Measurements from ENCODE around the gene CUBN.
"Not testable (repeated sequence)": the region's sequence is repeated elsewhere in the genome, so short reads cannot be mapped to it uniquely, and the experiment has no call there.

CUBN gene

GRCh38 chr10:16828114-16828568 is 301.5 kb downstream of the CUBN start:
- Histone ChIP-seq H2BK15ac (replicated peaks; ENCODE audit: low read depth) (no peak overlapping the region), H2BK120ac (ENCODE audit: low read depth, low read length) (no peak overlapping the region), H3K9ac (ENCODE audit: low read length) (no peak overlapping the region), H3K27me3 (ENCODE audit: insufficient read depth, low read length, poor library complexity) (no peaks in the 10 kb centered on the region), H3K4me3 (ENCODE audit: low read length) (no peak overlapping the region), H3K36me3 (ENCODE audit: control insufficient read depth, insufficient read depth, low read length) (no peaks in the 10 kb centered on the region), H3K23ac (ENCODE audit: low read length) (no peak overlapping the region), H3K4me2 (ENCODE audit: low read length) (no peak overlapping the region), H3K27ac (ENCODE audit: low read depth, low read length) (no peak overlapping the region), H3K4me1 (ENCODE audit: control insufficient read depth, low read depth, low read length) (no peaks in the 10 kb centered on the region), H3K79me2 (ENCODE audit: control insufficient read depth, insufficient read depth, low read length) (no peaks in the 10 kb centered on the region), H2BK5ac (ENCODE audit: low read length) (no peak overlapping the region), H2AK5ac (ENCODE audit: low read length) (no peak overlapping the region), H4K8ac (ENCODE audit: low read depth, low read length) (no peak overlapping the region), H3K56ac (ENCODE audit: low read length) (no peak overlapping the region), H3K4ac (ENCODE audit: low read depth, low read length) (no peak overlapping the region), H4K5ac (ENCODE audit: low read length) (no peak overlapping the region), H3K18ac (ENCODE audit: low read length) (no peak overlapping the region), H3K79me1 (ENCODE audit: low read length) (no peaks in the 10 kb centered on the region)
- WGBS (ENCODE audit: extremely low coverage, insufficient coverage, low lambda C conversion rate): no CpG with 5 or more reads among the region's 11 CpGs
- peak; percentile 87 for DNase-seq

- not testable (repeated sequence) for H3K9ac ChIP-seq (ENCODE audit: low read length); H2BK120ac ChIP-seq (ENCODE audit: low read depth, low read length)
Measured at GRCh38 chr10:16827474-16827873, 302.1 kb downstream of the CUBN start.

GRCh38 chr10:16822726-16823360 is 306.8 kb downstream of the CUBN start:
- H3K4ac ChIP-seq (ENCODE audit: low read depth, low read length): no peak overlapping the region
- no peak overlapping the region for H2BK15ac ChIP-seq (replicated peaks; ENCODE audit: low read depth)
- no peak overlapping the region for H3K27ac ChIP-seq (ENCODE audit: low read depth, low read length)
- H3K23ac ChIP-seq (ENCODE audit: low read length): no peak overlapping the region
- H3K79me2 ChIP-seq (ENCODE audit: control insufficient read depth, insufficient read depth, low read length): no peaks in the 10 kb centered on the region
- H4K8ac ChIP-seq (ENCODE audit: low read depth, low read length): no peak overlapping the region
- no peak overlapping the region for H3K4me3 ChIP-seq (ENCODE audit: low read length)
- no peak overlapping the region for H2BK120ac ChIP-seq (ENCODE audit: low read depth, low read length)
- H3K79me1 ChIP-seq (ENCODE audit: low read length): no peaks in the 10 kb centered on the region
- H3K4me2 ChIP-seq (ENCODE audit: low read length): no peak overlapping the region
- no CpG with 5 or more reads among the region's 4 CpGs for WGBS (ENCODE audit: extremely low coverage, insufficient coverage, low lambda C conversion rate)
- no peak overlapping the region for H2AK5ac ChIP-seq (ENCODE audit: low read length)
- H3K56ac ChIP-seq (ENCODE audit: low read length): no peak overlapping the region
- no peak overlapping the region for H2BK5ac ChIP-seq (ENCODE audit: low read length)
- peak; percentile 29 for DNase-seq
- H4K5ac ChIP-seq (ENCODE audit: low read length): no peak overlapping the region
- H3K36me3 ChIP-seq (ENCODE audit: control insufficient read depth, insufficient read depth, low read length): no peaks in the 10 kb centered on the region
- H3K4me1 ChIP-seq (ENCODE audit: control insufficient read depth, low read depth, low read length): no peaks in the 10 kb centered on the region
- no peak overlapping the region for H3K9ac ChIP-seq (ENCODE audit: low read length)
- H3K18ac ChIP-seq (ENCODE audit: low read length): no peak overlapping the region
- H3K27me3 ChIP-seq (ENCODE audit: insufficient read depth, low read length, poor library complexity): no peaks in the 10 kb centered on the region

More at GRCh38 chr10:16827474-16827873, 302.1 kb downstream of the CUBN start:
- H3K79me1 ChIP-seq (ENCODE audit: low read length); H3K4me1 ChIP-seq (ENCODE audit: control insufficient read depth, low read depth, low read length); H3K4ac ChIP-seq (ENCODE audit: low read depth, low read length); H3K36me3 ChIP-seq (ENCODE audit: control insufficient read depth, insufficient read depth, low read length); H3K4me3 ChIP-seq (ENCODE audit: low read length); H4K8ac ChIP-seq (ENCODE audit: low read depth, low read length); H3K56ac ChIP-seq (ENCODE audit: low read length); H3K18ac ChIP-seq (ENCODE audit: low read length); H4K5ac ChIP-seq (ENCODE audit: low read length); H3K27me3 ChIP-seq (ENCODE audit: insufficient read depth, low read length, poor library complexity); H2AK5ac ChIP-seq (ENCODE audit: low read length); H3K23ac ChIP-seq (ENCODE audit: low read length); H2BK15ac ChIP-seq (replicated peaks; ENCODE audit: low read depth); H3K79me2 ChIP-seq (ENCODE audit: control insufficient read depth, insufficient read depth, low read length); H2BK5ac ChIP-seq (ENCODE audit: low read length); DNase-seq; H3K4me2 ChIP-seq (ENCODE audit: low read length); H3K27ac ChIP-seq (ENCODE audit: low read depth, low read length): not testable (repeated sequence)
- no CpG with 5 or more reads among the region's 8 CpGs for WGBS (ENCODE audit: extremely low coverage, insufficient coverage, low lambda C conversion rate)

GRCh38 chr10:16822027-16822426 is 307.6 kb downstream of the CUBN start:
- Histone ChIP-seq H2AK5ac (ENCODE audit: low read length) (no peak overlapping the region), H3K4me3 (ENCODE audit: low read length) (no peak overlapping the region)
- no peak for DNase-seq

GRCh38 chr10:16820421-16820820 is 309.2 kb downstream of the CUBN start:
- H3K4ac ChIP-seq (ENCODE audit: low read depth, low read length): no peak overlapping the region

More at GRCh38 chr10:16822027-16822426, 307.6 kb downstream of the CUBN start:
- Histone ChIP-seq H3K18ac (ENCODE audit: low read length) (no peak overlapping the region), H3K27ac (ENCODE audit: low read depth, low read length) (no peak overlapping the region), H3K23ac (ENCODE audit: low read length) (no peak overlapping the region), H3K4me2 (ENCODE audit: low read length) (no peak overlapping the region), H3K79me2 (ENCODE audit: control insufficient read depth, insufficient read depth, low read length) (no peaks in the 10 kb centered on the region), H3K27me3 (ENCODE audit: insufficient read depth, low read length, poor library complexity) (no peaks in the 10 kb centered on the region), H3K36me3 (ENCODE audit: control insufficient read depth, insufficient read depth, low read length) (no peaks in the 10 kb centered on the region), H2BK15ac (replicated peaks; ENCODE audit: low read depth) (no peak overlapping the region), H4K5ac (ENCODE audit: low read length) (no peak overlapping the region), H3K9ac (ENCODE audit: low read length) (no peak overlapping the region), H3K4ac (ENCODE audit: low read depth, low read length) (no peak overlapping the region), H2BK5ac (ENCODE audit: low read length) (no peak overlapping the region), H4K8ac (ENCODE audit: low read depth, low read length) (no peak overlapping the region), H2BK120ac (ENCODE audit: low read depth, low read length) (no peak overlapping the region), H3K56ac (ENCODE audit: low read length) (no peak overlapping the region), H3K4me1 (ENCODE audit: control insufficient read depth, low read depth, low read length) (no peaks in the 10 kb centered on the region), H3K79me1 (ENCODE audit: low read length) (no peaks in the 10 kb centered on the region)
- whole genome bisulfite sequencing (ENCODE audit: extremely low coverage, insufficient coverage, low lambda C conversion rate): no CpG with 5 or more reads among the region's 2 CpGs

GRCh38 chr10:16820018-16820417 is 309.6 kb downstream of the CUBN start:
- H3K27ac ChIP-seq (ENCODE audit: low read depth, low read length): no peak overlapping the region
- H3K4me2 ChIP-seq (ENCODE audit: low read length): no peak overlapping the region
- H3K4ac ChIP-seq (ENCODE audit: low read depth, low read length): no peak overlapping the region
- H3K27me3 ChIP-seq (ENCODE audit: insufficient read depth, low read length, poor library complexity): no peaks in the 10 kb centered on the region
- no peak overlapping the region for H2BK5ac ChIP-seq (ENCODE audit: low read length)
- no peaks in the 10 kb centered on the region for H3K36me3 ChIP-seq (ENCODE audit: control insufficient read depth, insufficient read depth, low read length)
- H3K18ac ChIP-seq (ENCODE audit: low read length): no peak overlapping the region
- WGBS (ENCODE audit: extremely low coverage, insufficient coverage, low lambda C conversion rate): no CpG with 5 or more reads among the region's 1 CpG
- peaks cover 10% of the 10 kb centered on the region for H3K79me1 ChIP-seq (ENCODE audit: low read length)
- DNase-seq: no peak
- no peak overlapping the region for H3K9ac ChIP-seq (ENCODE audit: low read length)
- no peak overlapping the region for H2BK15ac ChIP-seq (replicated peaks; ENCODE audit: low read depth)
- H3K23ac ChIP-seq (ENCODE audit: low read length): no peak overlapping the region
- no peak overlapping the region for H3K56ac ChIP-seq (ENCODE audit: low read length)
- peaks cover 1% of the 10 kb centered on the region for H3K4me1 ChIP-seq (ENCODE audit: control insufficient read depth, low read depth, low read length)
- no peak overlapping the region for H2AK5ac ChIP-seq (ENCODE audit: low read length)
- H4K8ac ChIP-seq (ENCODE audit: low read depth, low read length): no peak overlapping the region
- no peak overlapping the region for H2BK120ac ChIP-seq (ENCODE audit: low read depth, low read length)
- H4K5ac ChIP-seq (ENCODE audit: low read length): no peak overlapping the region
- peaks cover 13% of the 10 kb centered on the region for H3K79me2 ChIP-seq (ENCODE audit: control insufficient read depth, insufficient read depth, low read length)
- H3K4me3 ChIP-seq (ENCODE audit: low read length): no peak overlapping the region

More at GRCh38 chr10:16820421-16820820, 309.2 kb downstream of the CUBN start:
- no peak overlapping the region for H4K8ac ChIP-seq (ENCODE audit: low read depth, low read length)
- no peak overlapping the region for H3K4me3 ChIP-seq (ENCODE audit: low read length)
- no peaks in the 10 kb centered on the region for H3K36me3 ChIP-seq (ENCODE audit: control insufficient read depth, insufficient read depth, low read length)
- H3K4me1 ChIP-seq (ENCODE audit: control insufficient read depth, low read depth, low read length): peaks cover 1% of the 10 kb centered on the region
- H2BK15ac ChIP-seq (replicated peaks; ENCODE audit: low read depth): no peak overlapping the region
- no peak overlapping the region for H3K23ac ChIP-seq (ENCODE audit: low read length)
- DNase-seq: no peak
- no peak overlapping the region for H3K27ac ChIP-seq (ENCODE audit: low read depth, low read length)
- H2BK5ac ChIP-seq (ENCODE audit: low read length): no peak overlapping the region
- no peak overlapping the region for H2BK120ac ChIP-seq (ENCODE audit: low read depth, low read length)
- H2AK5ac ChIP-seq (ENCODE audit: low read length): no peak overlapping the region
- no peak overlapping the region for H4K5ac ChIP-seq (ENCODE audit: low read length)
- H3K79me1 ChIP-seq (ENCODE audit: low read length): peaks cover 9% of the 10 kb centered on the region
- no peak overlapping the region for H3K56ac ChIP-seq (ENCODE audit: low read length)
- H3K79me2 ChIP-seq (ENCODE audit: control insufficient read depth, insufficient read depth, low read length): peaks cover 11% of the 10 kb centered on the region
- H3K4me2 ChIP-seq (ENCODE audit: low read length): no peak overlapping the region
- no peaks in the 10 kb centered on the region for H3K27me3 ChIP-seq (ENCODE audit: insufficient read depth, low read length, poor library complexity)
- no peak overlapping the region for H3K9ac ChIP-seq (ENCODE audit: low read length)
- no peak overlapping the region for H3K18ac ChIP-seq (ENCODE audit: low read length)
- no CpG with 5 or more reads among the region's 5 CpGs for WGBS (ENCODE audit: extremely low coverage, insufficient coverage, low lambda C conversion rate)
